GM12892 (cell line): ENCODE results near the gene ZNF385C.

Source experiments
- POLR2A ChIP-seq: IDR thresholded peaks from 2 replicates; pipeline ENCODE4 v1.6.1; 2011; ENCODE audit warnings: low read depth, low read length, control low read depth
- POLR2AphosphoS5 ChIP-seq: IDR thresholded peaks from 2 replicates; pipeline ENCODE4 v1.6.1; 2011; ENCODE audit warnings: low read depth, low read length, control low read depth
- TAF1 ChIP-seq: IDR thresholded peaks from 2 replicates; pipeline ENCODE4 v1.6.1; 2011; ENCODE audit warnings: low read depth, mild to moderate bottlenecking, control low read depth, low read length, borderline replicate concordance

DNA sequence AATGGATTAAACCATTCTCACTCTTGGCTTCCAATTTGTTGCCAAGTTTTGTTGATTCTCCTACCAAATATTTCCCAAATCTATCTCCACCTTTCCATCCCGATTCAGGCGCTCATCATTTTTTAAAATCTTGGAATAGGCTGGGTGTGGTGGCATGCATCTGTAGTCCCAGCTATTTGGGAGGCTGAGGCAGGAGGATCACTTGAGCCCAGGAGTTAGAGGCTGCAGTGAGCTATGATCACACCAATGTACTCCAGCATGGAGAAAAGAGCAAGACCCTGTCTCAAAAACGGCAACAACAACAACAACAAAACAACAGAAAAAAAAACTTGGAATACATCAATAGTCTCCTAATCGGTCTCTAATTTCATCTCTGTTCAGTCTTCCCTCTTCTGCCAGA, 79.3 kb downstream of the ZNF385C start:
- TF ChIP-seq POLR2A = no peak
- no peak for TF ChIP-seq POLR2AphosphoS5
- TF ChIP-seq TAF1 = no peak
